ENCODE measurements around the gene ZNF653.

ZNF653 gene

DNA sequence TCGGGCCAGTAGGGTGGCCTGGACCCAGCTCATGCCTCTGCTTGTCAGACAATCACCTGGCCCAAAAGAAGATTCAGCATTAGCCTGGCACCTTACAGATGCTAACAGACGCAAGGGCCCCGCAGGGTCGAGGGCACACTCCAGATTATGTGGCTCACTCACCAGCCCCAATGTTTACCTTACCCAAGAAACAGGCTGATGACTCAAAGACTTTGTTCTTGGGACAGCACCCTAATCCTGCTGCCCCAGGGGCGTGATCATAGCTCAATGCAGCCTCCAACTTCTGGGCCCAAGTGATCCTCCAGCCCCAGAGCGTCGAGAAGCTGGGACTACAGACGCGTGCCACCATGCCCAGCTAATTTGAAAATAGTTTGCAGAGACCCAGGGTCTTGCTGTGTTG lies 13.5 kb upstream of the ZNF653 start:
- DNase-seq (ENCODE audit: low read depth) = no peak

DNA sequence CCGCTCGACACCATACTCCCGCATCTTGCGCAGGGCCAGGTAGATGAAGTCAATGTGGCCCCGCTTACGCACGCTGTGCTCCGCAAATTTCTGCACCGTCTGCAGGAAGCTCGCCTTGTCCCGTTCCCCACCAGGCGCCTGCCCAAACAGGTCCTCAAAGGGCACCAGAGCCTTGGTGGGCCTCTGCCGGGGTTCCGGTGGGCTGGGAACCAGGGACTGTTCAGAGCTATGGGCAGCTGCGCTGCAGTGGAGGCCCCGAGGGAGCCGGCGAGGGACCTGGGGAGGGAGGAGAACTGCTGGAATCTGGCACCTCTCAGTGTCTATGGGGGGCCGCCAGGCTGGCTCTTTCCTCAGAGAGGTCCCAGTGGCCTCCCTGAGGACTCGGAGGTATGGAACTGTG lies 8.3 kb upstream of the ZNF653 start:
- DNase-seq (ENCODE audit: low read depth) = no peak

DNA sequence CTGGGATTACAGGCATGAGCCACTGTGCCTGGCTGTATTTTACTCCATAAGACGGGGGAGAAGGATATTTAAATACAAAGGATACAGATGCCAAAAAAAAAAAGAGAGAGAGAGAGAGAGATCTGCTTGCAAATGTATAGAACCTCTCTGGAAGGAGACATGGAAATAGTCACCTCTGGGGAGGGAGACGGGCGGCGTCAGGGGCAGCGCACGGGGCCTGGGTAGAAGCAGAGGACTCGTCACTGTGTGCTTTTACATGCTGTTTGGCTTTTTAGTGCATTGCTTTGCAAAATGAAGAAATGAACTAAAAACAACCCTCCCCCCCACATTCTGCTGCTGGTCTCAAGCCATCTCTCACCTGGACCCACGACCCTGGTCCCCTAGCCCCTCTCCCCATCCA lies 4.8 kb upstream of the ZNF653 start:
- DNase-seq (ENCODE audit: low read depth) = no peak

DNA sequence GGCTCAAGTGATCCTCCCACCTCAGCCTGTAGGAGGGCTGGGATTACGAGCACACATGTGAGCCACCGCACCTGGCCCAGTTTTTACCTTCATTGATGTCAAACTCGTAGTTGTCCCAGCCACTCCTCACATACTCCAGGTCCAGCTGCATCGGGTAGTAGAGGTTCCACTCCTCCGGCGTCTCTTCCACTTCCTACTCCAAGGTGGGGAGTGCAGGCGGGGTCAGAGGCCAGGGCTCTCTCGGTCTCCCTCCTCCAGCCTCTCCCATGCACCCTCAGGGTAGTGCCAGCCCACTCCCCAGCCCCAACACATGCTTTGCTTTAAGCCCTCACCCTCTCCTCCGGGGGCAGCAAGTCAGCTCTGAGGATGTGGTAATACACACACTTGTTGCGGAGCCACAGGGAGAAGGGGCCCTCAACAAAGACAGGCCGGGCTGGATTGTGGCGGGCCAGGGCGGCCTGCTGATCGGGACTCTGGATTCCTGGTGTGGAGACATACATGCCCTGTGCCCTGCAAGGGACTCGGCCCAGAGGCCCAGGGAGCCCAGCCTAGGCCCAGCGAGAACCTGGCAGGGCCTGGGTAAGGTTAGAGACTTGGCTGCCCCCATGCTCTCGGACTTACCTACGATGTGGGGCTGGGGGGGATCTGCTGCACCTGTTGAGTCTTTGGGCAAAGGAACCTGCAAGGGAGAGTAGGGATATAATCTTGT lies 1.9 kb upstream of the ZNF653 start:
- no peak for DNase-seq (ENCODE audit: low read depth)

DNA sequence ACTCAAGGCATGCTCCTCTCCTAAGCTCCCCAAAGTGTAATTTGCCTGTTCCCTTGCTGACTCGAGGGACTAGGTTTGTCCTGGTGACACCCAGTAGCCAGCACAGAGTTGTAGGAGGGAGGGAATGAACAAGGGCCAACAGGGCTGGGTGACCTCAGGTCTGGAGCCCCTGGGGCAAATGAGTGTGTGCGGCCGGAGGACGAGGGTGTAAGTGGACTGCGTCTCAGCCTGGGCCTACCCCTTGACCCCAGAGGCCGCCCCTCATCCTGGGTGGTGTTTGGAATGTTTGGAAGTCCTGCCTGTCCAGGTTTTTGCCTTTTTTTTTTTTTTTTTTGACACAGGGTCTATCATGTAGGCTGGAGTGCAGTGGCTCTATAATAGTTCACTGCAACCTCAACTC lies 1.3 kb upstream of the ZNF653 start:
- no peak for DNase-seq (ENCODE audit: low read depth)

DNA sequence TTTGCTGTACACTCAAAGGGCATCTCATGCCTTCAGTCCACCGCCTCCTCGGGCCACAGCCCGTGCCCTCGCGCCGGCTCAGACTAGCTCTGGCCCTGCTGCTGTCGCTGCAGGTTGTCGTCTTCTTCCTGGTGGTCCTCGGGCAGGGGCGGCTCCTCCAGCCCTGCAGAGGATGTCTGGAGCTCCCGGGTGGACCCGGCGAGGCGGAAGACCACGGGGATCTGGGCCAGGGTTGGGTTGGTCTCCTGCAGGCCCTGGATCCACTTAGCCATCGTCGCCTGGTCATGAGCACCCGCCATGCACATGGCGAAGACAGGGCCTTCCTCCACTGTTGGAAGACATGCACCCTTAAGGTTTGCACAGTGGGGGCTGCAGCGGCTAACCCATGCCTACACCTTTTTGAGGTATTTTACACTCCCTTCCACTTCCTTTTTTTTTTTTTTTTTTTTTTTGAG lies 489 bp upstream of the ZNF653 start:
- no peak for DNase-seq (ENCODE audit: low read depth)

DNA sequence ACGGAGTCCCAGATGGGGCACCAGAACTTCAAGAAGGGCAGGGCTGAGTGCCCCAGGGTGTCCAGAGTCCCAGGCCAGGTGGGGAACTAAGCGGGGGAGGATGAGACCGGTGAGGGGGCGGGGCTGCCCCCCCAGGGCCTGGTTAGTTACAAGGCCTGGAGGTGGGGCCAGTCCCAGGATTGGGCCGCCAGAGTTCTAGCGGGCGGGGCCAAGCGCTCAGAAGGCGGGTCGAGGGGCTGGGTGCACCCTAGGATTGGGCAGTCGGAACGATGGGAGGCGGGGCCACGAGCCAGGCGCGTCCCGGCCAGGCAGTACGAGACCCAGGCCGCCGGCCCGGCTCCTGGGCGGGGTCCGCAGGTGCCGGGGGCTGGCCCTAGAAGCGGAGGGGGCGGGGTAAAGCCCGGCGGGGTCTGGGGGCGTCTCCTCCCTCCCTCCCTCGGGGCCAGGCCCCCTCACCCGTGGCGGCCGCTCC lies 571 bp downstream of the ZNF653 start:
- peak; percentile 96 for DNase-seq (ENCODE audit: low read depth)

DNA sequence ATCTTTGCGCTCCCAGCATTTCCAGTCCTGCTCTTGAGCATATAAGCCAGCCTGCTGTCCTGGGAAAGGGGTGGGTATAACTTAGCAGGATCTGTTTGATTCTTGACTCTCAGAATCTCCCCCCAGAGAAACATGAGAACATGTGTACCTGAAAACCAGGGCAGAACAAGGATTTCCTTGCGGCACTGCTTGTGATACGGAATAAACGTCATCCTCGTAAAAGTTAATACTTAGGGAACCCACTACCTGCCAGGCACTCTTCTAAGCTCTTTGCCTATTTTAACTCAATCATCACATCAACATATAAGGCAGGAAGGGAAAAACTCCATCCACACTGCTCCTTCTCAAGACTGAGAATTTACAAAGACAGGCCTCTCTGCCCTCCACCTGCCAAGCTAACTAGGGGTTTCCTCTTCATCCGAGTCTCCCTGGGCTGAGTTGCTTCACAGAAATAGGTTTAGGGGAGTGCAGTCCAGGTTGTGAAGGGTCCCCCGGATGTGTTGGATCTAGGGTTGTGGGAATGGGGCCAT lies 1.1 kb downstream of the ZNF653 start:
- no peak for DNase-seq (ENCODE audit: low read depth)

DNA sequence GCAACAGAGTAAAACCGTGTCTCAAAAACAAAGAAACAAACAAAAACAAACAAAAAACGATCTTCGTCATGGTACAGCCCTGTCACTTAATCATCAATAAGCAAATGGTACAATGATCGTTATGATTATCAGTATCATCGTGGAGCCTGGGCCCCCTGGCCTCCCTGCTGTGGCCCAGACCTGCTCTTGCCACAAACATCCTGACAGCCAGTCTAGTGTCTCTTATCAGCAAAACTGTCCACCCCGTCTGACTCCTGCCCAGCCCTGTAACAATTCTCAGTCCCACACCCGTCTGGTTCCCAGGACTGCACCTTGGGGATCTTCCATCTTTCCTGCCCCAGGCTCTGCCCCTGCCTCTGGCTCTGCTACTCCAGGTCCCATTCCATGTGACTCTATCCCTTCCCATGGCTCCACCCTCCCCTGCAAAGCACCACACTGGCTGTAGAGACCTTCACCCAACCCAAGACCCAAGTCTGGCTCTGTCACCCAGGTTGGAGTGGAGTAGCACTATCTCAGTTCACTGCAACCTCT lies 5.7 kb downstream of the ZNF653 start:
- no peak for DNase-seq (ENCODE audit: low read depth)

DNA sequence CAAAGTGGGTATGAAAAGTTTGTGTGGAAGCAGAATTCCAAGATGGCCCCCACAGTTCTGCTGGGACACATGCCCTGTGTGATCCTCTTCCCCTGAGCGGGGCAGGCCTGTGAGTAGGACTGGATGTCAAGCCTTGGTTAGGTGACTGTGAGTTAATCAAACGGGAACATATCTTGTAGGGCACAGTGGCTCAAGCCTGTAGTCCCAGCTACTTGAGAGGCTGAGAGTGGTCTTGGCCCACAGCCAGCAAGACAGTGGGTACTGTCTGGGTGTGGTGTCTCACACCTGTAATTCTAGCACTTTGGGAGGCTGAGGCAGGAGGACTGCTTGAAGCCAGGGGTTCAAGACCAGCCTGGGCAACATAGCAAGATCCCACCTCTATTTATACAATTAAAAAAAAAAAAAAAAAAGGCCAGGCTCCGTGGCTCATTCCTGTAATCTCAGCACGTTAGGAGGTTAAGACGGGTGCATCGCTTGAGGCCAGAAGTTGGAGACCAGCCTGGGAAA lies 6.4 kb downstream of the ZNF653 start:
- no peak for DNase-seq (ENCODE audit: low read depth)

DNA sequence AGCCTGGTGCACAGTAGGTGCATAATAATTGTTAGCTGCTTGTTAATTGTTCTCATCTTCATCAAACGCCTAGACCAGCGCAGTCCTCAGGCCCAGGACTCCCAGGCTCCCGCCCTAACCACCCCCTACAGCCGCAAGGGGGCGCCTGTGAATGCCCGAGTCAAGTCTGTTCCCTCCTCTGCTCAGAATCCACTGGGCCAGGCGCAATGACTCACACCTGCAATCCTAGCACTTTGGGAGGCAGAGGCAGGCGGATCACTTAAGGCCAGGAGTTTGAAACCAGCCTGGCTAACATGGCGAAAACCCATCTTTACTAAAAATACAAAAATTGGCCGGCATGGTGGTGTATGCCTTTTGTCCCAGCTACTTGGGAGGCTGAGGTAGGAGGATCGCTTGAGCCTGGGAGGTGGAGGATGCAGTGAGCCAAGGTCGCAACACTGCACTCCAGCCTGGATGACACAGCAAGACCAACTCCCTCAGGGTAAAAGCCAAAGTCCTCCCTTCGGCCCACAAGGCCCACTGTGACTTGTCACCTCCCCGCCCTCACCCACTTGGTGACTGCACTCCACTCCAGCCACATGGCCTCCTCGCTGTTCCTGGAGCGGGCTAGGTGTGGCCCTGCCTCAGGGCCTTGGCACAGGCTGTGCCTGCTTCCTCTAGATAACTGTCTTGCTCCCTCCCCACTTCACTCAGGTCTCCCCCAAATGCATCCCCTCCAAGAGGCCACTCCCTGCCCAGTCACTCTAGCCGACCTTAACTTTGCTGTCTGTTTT lies 9.1 kb downstream of the ZNF653 start:
- DNase-seq (ENCODE audit: low read depth) = peak; percentile 87

DNA sequence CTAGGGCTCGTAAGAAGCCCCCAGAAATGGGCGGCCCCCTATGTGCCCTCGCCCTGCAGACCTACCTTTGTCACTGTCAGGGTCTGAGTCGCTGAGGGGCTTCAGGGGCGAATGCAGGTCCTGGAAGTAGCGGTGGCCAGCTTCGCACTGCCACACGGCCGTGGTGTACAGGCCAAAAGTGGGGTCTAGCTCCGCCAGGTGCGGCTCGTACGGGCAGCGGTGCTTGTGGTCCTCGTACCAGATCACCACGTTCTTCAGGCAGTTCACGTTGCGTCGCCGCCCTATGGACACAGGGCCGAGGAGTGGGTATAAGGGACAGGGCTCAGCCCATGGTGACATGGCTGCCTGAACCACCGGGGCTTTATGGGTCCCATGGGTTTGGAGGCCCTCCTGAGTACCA lies 9.8 kb downstream of the ZNF653 start:
- DNase-seq (ENCODE audit: low read depth) = no peak

DNA sequence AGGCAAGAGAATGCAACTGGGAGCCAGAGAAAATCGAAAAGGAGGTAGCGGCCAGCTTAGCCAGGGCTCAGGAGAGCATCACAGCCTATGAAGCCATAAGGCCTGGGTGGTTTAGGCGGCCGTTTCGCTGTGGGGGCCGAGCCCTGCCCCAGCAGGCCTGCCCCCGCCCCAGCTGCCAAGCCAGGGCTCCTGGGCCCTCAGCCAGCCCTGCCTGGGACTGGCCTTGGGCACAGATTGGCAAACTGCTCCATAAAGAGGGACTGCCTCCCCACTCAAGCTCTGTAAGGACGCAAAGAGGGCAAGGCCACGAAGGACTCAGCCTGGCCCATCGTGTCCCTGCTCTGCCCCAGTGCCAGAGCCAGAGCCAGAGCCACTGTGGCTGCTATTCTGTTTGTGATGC lies 10.2 kb downstream of the ZNF653 start:
- no peak for DNase-seq (ENCODE audit: low read depth)

DNA sequence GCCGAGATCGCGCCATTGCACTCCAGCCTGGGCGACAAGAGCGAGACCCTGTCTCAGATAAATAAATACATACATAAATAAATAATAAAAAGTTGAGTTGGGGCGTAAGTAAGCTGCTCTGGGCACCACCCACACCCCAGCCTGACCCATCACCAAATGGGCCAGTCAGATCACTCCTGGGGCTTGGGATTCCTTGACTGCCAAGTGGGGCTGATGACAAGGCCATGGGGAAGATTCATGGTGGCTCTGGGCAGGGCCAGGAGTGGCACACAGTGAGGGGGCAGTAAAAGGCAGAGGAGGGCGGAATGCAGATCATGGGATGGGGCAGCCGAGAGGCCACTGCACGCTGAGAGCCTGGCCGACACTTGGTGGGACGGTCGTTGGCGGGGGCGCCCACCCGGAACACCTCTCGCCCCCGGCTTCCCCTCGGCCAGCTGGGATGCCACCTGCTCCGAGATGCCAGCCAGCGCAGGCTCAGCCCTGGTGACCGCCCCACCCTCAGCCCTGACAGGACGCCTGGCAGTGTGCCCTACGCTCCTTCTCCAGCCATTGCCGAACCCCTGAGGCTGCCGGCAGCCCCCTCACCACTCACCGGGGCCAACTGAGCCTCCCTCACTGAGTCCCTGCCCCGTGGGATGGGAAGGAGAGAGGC lies 10.9 kb downstream of the ZNF653 start:
- no peak for DNase-seq (ENCODE audit: low read depth)

DNA sequence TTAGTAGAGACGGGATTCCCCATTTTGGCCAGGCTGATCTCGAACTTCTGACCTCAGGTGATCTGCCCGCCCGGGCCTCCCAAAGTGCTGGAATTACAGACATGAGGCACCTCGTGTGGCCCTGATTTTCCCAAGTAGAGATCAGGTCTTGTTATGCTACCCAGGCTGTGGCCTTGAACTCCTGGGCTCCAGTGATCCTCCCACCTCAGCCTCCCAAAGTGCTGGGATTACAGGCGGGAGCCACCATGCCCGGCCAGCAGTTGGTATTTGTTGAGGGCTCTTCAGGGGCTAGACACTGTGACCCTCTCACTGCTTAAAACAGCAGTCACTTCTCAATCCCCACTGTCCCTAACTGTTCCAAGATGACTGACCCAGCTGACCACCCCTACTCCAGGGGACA lies 16.3 kb downstream of the ZNF653 start:
- no peak for DNase-seq (ENCODE audit: low read depth)

DNA sequence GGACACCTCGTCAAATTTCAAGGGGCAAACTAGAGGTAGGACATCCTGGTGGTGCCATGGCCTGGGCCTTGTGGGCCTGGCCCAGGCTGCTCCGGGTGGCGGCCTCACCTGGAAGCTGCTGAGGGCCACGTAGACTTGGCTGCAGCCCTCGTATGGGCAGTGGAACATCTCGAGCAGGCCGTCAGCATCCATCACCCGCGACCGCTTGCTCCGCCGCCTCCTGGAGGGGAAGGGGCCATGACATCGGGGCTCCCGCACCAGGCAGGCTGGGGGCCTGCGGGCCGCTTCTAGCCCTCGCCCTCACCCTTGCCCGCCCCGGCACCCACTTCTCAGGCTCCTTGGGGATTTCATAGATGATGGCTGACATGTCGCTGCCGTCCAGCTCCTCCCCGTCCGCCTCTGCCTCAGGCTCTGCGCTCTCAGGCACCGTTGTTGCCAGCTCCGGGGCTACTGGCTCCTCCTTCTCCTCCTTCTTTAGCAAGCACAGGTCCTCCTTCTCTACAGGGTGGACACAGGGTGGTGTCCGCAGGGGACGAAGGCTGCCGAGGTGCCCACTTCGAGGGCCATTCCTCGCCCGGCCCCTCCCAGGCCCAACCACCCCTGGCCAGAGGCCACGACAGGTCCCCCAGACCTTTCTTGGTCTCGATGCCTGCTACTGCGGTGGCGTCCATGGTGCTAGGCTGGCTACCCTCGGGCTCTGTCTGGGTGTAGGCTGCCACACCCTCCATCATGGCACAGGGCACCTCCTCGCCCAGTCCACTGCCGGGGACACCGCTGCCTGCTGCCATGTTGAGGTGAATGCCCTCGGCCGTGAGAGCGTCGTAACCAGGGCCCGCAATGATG lies 18.8 kb downstream of the ZNF653 start:
- DNase-seq (ENCODE audit: low read depth) = no peak

DNA sequence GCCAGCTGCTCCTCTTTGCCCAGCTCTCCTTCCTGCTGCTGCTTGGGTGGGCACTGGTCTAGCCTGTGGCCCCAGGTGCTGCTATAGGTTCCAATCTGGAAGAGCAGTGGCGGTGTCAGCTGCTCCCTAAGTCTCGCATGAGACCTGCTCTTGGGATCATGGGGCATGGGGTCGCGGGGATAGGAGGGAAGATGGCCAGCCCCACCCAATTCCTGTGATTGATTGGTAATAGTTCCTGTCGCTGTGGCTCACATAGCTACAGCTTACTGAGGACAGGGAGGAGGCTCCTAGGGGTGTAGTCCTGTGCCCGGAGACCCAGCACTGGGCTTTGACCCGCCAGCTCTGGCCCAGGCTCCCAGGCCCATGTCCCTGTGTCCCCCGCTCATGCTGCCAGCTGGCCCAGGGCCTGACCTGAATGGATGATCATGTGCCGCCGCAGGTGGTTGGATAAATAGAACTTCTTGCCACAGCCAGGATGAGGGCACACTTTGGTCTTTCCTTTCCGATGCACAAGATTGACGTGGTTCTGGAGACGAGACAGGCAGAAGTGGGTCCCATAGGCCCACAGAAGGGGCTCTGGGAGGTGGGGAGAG lies 20.3 kb downstream of the ZNF653 start:
- DNase-seq (ENCODE audit: low read depth) = no peak

DNA sequence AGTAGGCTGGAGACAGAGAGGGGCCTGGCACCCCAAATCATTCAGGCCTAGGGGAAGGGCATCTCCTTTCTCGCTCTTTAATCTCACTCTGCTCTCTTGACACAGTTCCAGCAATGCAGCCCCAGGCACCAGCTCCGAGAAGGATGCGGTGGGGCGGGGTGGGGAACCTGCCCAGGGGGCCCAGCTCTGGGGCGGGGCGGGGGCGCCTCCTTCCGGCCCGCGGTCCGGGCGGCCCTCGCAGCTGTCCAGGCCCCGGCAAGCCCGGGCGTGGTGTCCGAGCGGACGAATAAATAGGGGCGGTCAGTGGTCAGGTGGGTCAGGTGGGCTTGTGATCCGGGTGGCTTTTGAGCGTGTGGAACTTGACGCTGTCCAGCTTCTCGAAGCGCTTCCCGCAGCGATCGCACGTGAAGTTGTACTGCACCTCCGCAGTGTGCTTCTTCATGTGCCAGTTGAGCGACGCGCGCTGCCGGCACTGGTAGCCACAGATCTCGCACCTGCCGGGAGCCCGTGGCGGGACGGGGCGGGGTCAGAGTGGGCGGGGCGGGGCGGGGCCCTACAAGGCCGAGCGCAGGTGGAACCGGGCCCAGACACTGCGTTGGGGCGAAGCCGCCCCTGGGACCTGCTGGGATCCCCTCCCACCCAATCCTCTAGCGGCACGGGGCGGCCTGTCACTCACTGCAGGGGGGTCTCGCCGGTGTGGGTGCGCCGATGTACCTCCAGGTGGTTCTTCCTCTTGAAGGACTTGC lies 22.1 kb downstream of the ZNF653 start:
- DNase-seq (ENCODE audit: low read depth) = no peak

DNA sequence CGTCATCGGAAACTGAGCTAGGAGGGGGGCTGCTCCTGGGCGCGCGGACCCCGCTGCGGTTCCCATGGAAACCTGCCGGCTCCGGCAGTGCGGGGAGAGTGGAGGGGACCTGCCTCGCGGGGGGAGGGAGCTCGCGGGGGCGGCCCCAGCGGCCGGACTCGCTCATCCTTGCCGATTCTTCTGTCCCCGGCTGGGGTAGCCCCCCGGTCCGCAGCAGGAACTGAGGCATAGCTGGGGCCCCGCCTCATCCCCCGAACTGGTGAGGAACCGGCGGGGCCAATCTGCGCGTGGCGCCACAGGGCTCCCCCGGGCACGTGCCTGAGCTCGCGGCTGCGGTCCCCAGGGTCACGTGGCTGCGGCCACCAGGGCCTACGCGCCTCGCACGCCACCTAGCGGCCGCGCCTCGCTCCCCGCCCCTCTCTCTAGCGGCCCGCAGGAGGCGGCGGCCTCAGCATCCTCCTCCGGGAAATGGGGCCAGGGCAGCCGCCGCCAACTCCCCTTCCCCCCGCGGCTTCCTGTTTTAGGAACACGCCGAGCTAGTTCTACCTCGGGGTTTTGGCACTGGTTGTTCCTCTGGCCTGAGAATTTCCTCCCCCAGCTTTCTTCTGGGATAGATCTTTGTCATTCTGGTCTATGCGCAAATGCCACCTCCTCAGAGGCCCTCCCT lies 23.1 kb downstream of the ZNF653 start:
- peak; percentile 74 for DNase-seq (ENCODE audit: low read depth)

Measured in EH (cell line).